ENCODE measurements around the gene PHF2. TPM values are rescaled to one million over a fixed set of nuclear protein-coding genes. Genes with fewer than 3 reads are reported as not detected.

The PHF2 gene
- total RNA-seq, 1 donor from 2014 or later = 12.1 TPM

DNA sequence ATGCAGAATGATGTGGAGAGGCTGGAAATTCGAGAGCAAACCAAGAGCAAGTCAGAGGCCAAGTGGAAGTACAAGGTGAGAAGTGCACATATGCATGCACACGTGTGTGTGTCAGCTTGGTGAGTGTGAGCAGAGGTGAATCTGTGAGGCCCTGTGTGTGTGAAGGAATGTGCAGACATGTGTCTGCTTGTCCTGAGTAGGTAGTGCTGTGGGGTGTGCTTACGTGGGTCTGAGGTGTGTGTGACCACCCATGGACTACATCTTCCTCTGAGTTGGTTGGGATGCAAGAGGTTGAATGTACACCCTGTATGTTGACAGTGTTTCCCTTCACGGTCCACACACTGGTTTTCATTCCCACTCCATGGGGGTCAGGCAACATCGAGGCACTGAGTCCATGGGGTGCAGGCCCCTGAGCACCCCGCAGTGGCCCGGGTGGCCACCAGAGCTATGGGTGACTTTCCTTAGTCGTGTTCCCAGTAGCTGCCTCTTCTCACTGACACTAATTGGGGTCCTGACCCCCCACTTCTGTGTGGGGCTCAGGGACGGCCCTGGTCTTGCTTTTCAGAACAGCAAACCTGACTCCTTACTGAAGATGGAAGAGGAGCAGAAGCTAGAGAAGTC lies 86.7 kb downstream of the PHF2 start:
- Histone ChIP-seq H3K4me2 (ENCODE audit: low read length) (no peak overlapping the region), H2AFZ (ENCODE audit: low read depth, low read length) (no peak overlapping the region), H3K27me3 (ENCODE audit: insufficient read depth, low read length) (no peaks in the 10 kb centered on the region), H3K4me1 (ENCODE audit: insufficient read depth, low read length) (no peaks in the 10 kb centered on the region), H4K20me1 (ENCODE audit: insufficient read depth, low read length) (no peaks in the 10 kb centered on the region), H3K4me3 (ENCODE audit: insufficient read depth, low read depth, low read length) (no peak overlapping the region), H3K79me2 (ENCODE audit: insufficient read depth, low read length) (no peaks in the 10 kb centered on the region), H3K9ac (ENCODE audit: low read length) (no peak overlapping the region), H3K36me3 (ENCODE audit: insufficient read depth, low read length) (no peaks in the 10 kb centered on the region), H3K9me3 (ENCODE audit: insufficient read depth, low read depth, low read length) (no peaks in the 10 kb centered on the region), H3K27ac (ENCODE audit: low read depth, low read length) (no peak overlapping the region)
- DNase-seq (ENCODE audit: low read depth) = no peak
- TF ChIP-seq, protein P1, sequence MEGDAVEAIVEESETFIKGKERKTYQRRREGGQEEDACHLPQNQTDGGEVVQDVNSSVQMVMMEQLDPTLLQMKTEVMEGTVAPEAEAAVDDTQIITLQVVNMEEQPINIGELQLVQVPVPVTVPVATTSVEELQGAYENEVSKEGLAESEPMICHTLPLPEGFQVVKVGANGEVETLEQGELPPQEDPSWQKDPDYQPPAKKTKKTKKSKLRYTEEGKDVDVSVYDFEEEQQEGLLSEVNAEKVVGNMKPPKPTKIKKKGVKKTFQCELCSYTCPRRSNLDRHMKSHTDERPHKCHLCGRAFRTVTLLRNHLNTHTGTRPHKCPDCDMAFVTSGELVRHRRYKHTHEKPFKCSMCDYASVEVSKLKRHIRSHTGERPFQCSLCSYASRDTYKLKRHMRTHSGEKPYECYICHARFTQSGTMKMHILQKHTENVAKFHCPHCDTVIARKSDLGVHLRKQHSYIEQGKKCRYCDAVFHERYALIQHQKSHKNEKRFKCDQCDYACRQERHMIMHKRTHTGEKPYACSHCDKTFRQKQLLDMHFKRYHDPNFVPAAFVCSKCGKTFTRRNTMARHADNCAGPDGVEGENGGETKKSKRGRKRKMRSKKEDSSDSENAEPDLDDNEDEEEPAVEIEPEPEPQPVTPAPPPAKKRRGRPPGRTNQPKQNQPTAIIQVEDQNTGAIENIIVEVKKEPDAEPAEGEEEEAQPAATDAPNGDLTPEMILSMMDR (IDR thresholded peaks at IDR 0.05; ENCODE audit: insufficient read depth, low read depth, low read length) = no peak
- no peak for TF ChIP-seq EZH2 (IDR thresholded peaks at IDR 0.05; ENCODE audit: insufficient read depth, low read length)
- Mint-ChIP-seq H3K27ac (ENCODE audit: unreplicated experiment) (no peak overlapping the region), H3K4me3 (ENCODE audit: unreplicated experiment) (no peak overlapping the region), H3K27me3 (ENCODE audit: low read depth, unreplicated experiment) (no peaks in the 10 kb centered on the region), H3K36me3 (ENCODE audit: low read depth, unreplicated experiment) (peaks cover 13% of the 10 kb centered on the region), H3K4me1 (ENCODE audit: low read depth, unreplicated experiment) (no peaks in the 10 kb centered on the region), H3K9me3 (ENCODE audit: unreplicated experiment) (no peaks in the 10 kb centered on the region)
- no peak for FAIRE-seq

DNA sequence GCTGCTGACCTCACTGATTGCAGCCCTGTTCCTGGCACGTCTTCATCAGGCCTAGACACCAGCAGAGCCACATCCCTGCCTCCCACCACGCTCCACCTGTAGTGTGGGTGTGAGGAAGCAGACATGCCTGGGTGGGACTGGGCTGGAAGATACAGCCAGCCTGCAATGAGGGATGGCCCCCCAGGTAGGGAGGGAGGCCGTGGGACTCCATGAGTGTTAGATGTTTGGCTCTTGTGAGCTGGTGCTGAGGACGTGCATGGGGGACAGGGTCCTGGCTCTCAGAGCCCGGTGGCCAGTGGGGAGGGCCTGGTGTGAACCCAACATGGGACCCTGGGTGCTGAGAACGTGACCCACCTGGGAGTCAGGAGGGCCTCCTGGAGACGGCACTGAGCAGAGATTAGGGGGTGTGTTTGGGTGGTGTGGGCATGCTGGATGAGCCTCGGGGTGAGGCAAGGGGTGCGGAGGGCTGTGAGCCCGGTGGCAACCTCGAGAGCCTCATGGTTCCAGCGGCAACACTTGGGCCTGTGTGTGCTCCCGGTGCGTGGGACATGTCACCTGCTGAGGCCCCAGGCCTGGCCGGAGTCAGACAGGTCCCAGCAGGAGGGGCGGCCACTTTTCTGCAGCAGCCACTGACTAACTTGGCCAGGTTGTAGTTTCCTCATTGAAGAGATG lies 87.6 kb downstream of the PHF2 start:
- no peak for FAIRE-seq
- no peaks in the 10 kb centered on the region for H4K20me1 ChIP-seq (ENCODE audit: insufficient read depth, low read length)
- H3K4me3 ChIP-seq (ENCODE audit: insufficient read depth, low read depth, low read length) = no peak overlapping the region
- H3K4me1 ChIP-seq (ENCODE audit: insufficient read depth, low read length) = no peaks in the 10 kb centered on the region
- Mint-ChIP-seq H3K27ac (ENCODE audit: unreplicated experiment) (no peak overlapping the region), H3K27me3 (ENCODE audit: low read depth, unreplicated experiment) (no peaks in the 10 kb centered on the region), H3K9me3 (ENCODE audit: unreplicated experiment) (no peaks in the 10 kb centered on the region), H3K4me3 (ENCODE audit: unreplicated experiment) (no peak overlapping the region), H3K4me1 (ENCODE audit: low read depth, unreplicated experiment) (no peaks in the 10 kb centered on the region), H3K36me3 (ENCODE audit: low read depth, unreplicated experiment) (peaks cover 10% of the 10 kb centered on the region)
- no peaks in the 10 kb centered on the region for H3K27me3 ChIP-seq (ENCODE audit: insufficient read depth, low read length)
- H3K9ac ChIP-seq (ENCODE audit: low read length) = no peak overlapping the region
- H3K9me3 ChIP-seq (ENCODE audit: insufficient read depth, low read depth, low read length) = no peaks in the 10 kb centered on the region
- H3K27ac ChIP-seq (ENCODE audit: low read depth, low read length) = no peak overlapping the region
- no peak overlapping the region for H3K4me2 ChIP-seq (ENCODE audit: low read length)
- TF ChIP-seq EZH2 (IDR thresholded peaks at IDR 0.05; ENCODE audit: insufficient read depth, low read length) = no peak
- TF ChIP-seq, protein P1 (IDR thresholded peaks at IDR 0.05; ENCODE audit: insufficient read depth, low read depth, low read length) = no peak
- no peak overlapping the region for H2AFZ ChIP-seq (ENCODE audit: low read depth, low read length)
- no peaks in the 10 kb centered on the region for H3K36me3 ChIP-seq (ENCODE audit: insufficient read depth, low read length)
- no peaks in the 10 kb centered on the region for H3K79me2 ChIP-seq (ENCODE audit: insufficient read depth, low read length)
- DNase-seq (ENCODE audit: low read depth) = no peak

DNA sequence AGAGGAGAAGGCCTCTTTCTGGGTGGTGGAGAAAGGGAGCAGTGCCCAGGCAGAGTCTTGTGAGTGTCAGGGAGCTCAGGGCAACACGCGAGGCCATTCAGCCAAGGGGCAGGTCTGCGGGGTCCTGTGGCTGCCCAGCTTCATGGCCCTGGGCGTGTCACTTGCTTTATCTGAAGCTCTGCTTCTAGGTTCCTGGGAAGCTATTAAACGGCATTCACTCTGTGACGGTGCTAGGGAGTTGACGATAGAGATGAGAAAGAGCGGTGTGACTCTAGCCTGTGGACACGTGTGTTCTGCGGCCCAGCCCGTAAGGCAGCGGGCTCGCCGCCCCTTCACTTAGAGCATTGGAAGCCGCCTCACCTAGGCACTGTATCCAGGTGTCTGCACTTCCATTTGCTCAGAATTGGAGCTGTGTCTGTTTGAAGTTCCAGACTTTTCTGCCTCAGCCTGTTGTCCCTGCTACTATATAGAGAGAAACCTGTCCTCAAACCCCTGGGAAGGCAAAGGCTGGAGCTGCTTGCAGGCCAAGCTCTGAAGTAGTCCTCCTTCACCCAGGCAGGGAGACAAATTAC lies 88.3 kb downstream of the PHF2 start:
- Histone ChIP-seq H2AFZ (ENCODE audit: low read depth, low read length) (no peak overlapping the region), H3K27me3 (ENCODE audit: insufficient read depth, low read length) (no peaks in the 10 kb centered on the region), H3K27ac (ENCODE audit: low read depth, low read length) (no peak overlapping the region), H3K9me3 (ENCODE audit: insufficient read depth, low read depth, low read length) (no peaks in the 10 kb centered on the region), H3K4me3 (ENCODE audit: insufficient read depth, low read depth, low read length) (no peak overlapping the region), H3K36me3 (ENCODE audit: insufficient read depth, low read length) (no peaks in the 10 kb centered on the region), H3K4me1 (ENCODE audit: insufficient read depth, low read length) (no peaks in the 10 kb centered on the region), H3K4me2 (ENCODE audit: low read length) (no peak overlapping the region), H3K9ac (ENCODE audit: low read length) (no peak overlapping the region), H4K20me1 (ENCODE audit: insufficient read depth, low read length) (peaks cover 6% of the 10 kb centered on the region), H3K79me2 (ENCODE audit: insufficient read depth, low read length) (no peaks in the 10 kb centered on the region)
- no peak for TF ChIP-seq EZH2 (IDR thresholded peaks at IDR 0.05; ENCODE audit: insufficient read depth, low read length)
- TF ChIP-seq, protein P1 (IDR thresholded peaks at IDR 0.05; ENCODE audit: insufficient read depth, low read depth, low read length) = no peak
- Mint-ChIP-seq H3K36me3 (ENCODE audit: low read depth, unreplicated experiment) (peaks cover 10% of the 10 kb centered on the region), H3K4me3 (ENCODE audit: unreplicated experiment) (no peak overlapping the region), H3K27me3 (ENCODE audit: low read depth, unreplicated experiment) (no peaks in the 10 kb centered on the region), H3K9me3 (ENCODE audit: unreplicated experiment) (no peaks in the 10 kb centered on the region), H3K27ac (ENCODE audit: unreplicated experiment) (no peak overlapping the region), H3K4me1 (ENCODE audit: low read depth, unreplicated experiment) (no peaks in the 10 kb centered on the region)
- no peak for DNase-seq (ENCODE audit: low read depth)
- no peak for FAIRE-seq
